K562 (cell line): ENCODE results near the gene VTCN1. TPM values are rescaled to one million over a fixed set of nuclear protein-coding genes. Genes with fewer than 3 reads are reported as not detected.

Experiments used
- ATAC-seq: fragments of 200-7000 bp; cut with Tn5 transposase; 3 replicates; pipeline ENCODE4 v1.9.1; 2020; ENCODE audit warnings: moderate library complexity
- BruUV-seq: library from RNA; stranded (reverse); fragments of 400-500 nt; replicated peaks from 2 replicates; lab custom pipeline; 2021; lab: Mats Ljungman, UMichigan
- CTCF ChIA-PET: fragments of 300-600 bp; formaldehyde crosslinking; extraction: SDS; loops from one replicate; lab custom pipeline; 2021; ENCODE audit warnings: low intra/inter-chr PET ratio; lab: Yijun Ruan, JAX
- POLR2A ChIA-PET: fragments of 300-600, 350-650 bp; sonication (Branson Sonifier 250); formaldehyde crosslinking; extraction: SDS; loops from one replicate; lab custom pipeline; 2021; ENCODE audit warnings: antibody characterized with exemption, inconsistent platforms; lab: Yijun Ruan, JAX
- DNase-seq, 4 experiments: peaks; one replicate each; pipeline versions ENCODE4 v3.0.0 to v3.0.0-alpha.2; 2011 to 2018; ENCODE audit warnings: low spot score in 3 of 4, mixed read lengths in 3 of 4; ENCODE audit errors: extremely low read depth in 1 of 4
- FAIRE-seq: peaks from 2 replicates; lab custom pipeline; 2011; peaks lifted over from hg19 to GRCh38; lab: Jason Lieb, UNC
- H2AFZ ChIP-seq: 2 replicates; pipeline ENCODE4 v1.6.0; 2011; ENCODE audit warnings: low read depth, low read length, control low read depth, inconsistent platforms
- H3K27ac ChIP-seq: fragments of 200-600 bp; 3 replicates; pipeline ENCODE4 v1.8.0; 2011; ENCODE audit warnings: low read depth, mild to moderate bottlenecking, control low read depth, inconsistent platforms, low read length, moderate library complexity, mixed read lengths; ENCODE audit errors: extremely low read depth
- H3K27me3 ChIP-seq, 2 experiments: fragments of 300-600 bp in 1 of 2; 2 replicates in 1 of 2; 3 replicates in 1 of 2; pipeline versions ENCODE4 v1.6.0 to v1.8.0; 2011; ENCODE audit warnings: inconsistent platforms in 2 of 2, low read length in 2 of 2, mild to moderate bottlenecking in 1 of 2, mixed read lengths in 1 of 2, moderate library complexity in 1 of 2; ENCODE audit not compliant: control insufficient read depth in 2 of 2, insufficient read depth in 2 of 2
- H3K36me3 ChIP-seq: fragments of 300-600 bp; 3 replicates; pipeline ENCODE4 v1.8.0; 2011; ENCODE audit warnings: mild to moderate bottlenecking, low read length, inconsistent platforms; ENCODE audit not compliant: control insufficient read depth, insufficient read depth
- H3K4me1 ChIP-seq, 2 experiments: fragments of 200-600 bp in 1 of 2; replicated peaks in 1 of 2; 2 replicates in 1 of 2; 3 replicates in 1 of 2; pipeline versions ENCODE4 v1.5.1 to v1.8.0; 2011; ENCODE audit warnings: inconsistent platforms in 2 of 2, low read length in 2 of 2, mild to moderate bottlenecking in 1 of 2, mixed read lengths in 1 of 2, moderate library complexity in 1 of 2; ENCODE audit not compliant: control insufficient read depth in 2 of 2, insufficient read depth in 2 of 2
- H3K4me2 ChIP-seq: 2 replicates; pipeline ENCODE4 v1.6.1; 2011; ENCODE audit warnings: low read length, control low read depth, inconsistent platforms, mixed read lengths; ENCODE audit not compliant: insufficient read depth
- H3K4me3 ChIP-seq: fragments of 200-600 bp; sonication (generic), shearing (Covaris generic); 2 replicates; pipeline ENCODE4 v1.5.1; 2016; ENCODE audit warnings: control low read depth, inconsistent platforms
- H3K79me2 ChIP-seq: fragments of 200-600 bp; 3 replicates; pipeline ENCODE4 v1.8.0; 2011; ENCODE audit warnings: low read length, inconsistent platforms; ENCODE audit not compliant: control insufficient read depth, insufficient read depth
- H3K9ac ChIP-seq, 2 experiments: 2 replicates each; pipeline versions ENCODE4 v1.6.0 to v1.6.1; 2011; ENCODE audit warnings: low read depth in 2 of 2, low read length in 2 of 2, control low read depth in 1 of 2, inconsistent platforms in 1 of 2, mild to moderate bottlenecking in 1 of 2, mixed read lengths in 1 of 2; ENCODE audit not compliant: insufficient read depth in 1 of 2
- H3K9me1 ChIP-seq: one replicate; pipeline ENCODE4 v1.6.0; 2011; ENCODE audit warnings: inconsistent platforms, mild to moderate bottlenecking, low read length, moderate library complexity; ENCODE audit not compliant: control insufficient read depth, insufficient read depth
- H3K9me3 ChIP-seq: replicated peaks from 2 replicates; pipeline ENCODE4 v1.5.1; 2011; ENCODE audit warnings: low read depth, low read length, inconsistent platforms; ENCODE audit not compliant: control insufficient read depth, insufficient read depth
- H4K20me1 ChIP-seq: replicated peaks from 2 replicates; pipeline ENCODE4 v1.6.1; 2011; ENCODE audit warnings: low read length, inconsistent platforms, mixed read lengths; ENCODE audit not compliant: control insufficient read depth, insufficient read depth
- BMI1 ChIP-seq: fragments of 150-350 bp; IDR thresholded peaks from 2 replicates; pipeline ENCODE4 v1.6.1; 2014; ENCODE audit warnings: low read length
- CBX5 ChIP-seq: IDR thresholded peaks from 2 replicates; pipeline ENCODE4 v1.6.1; 2014; ENCODE audit warnings: low read depth, borderline replicate concordance
- FOSL1 ChIP-seq: fragments of 200-800 bp; sonication (Bioruptor generic); conservative IDR thresholded peaks from 2 replicates; pipeline ENCODE4 v1.6.1; 2016; ENCODE audit warnings: missing genetic modification characterization, missing compliant biosample characterization
- FOXK1 ChIP-seq: sonication (generic); formaldehyde crosslinking; IDR thresholded peaks from 2 replicates; pipeline ENCODE4 v1.8.0; 2022; ENCODE audit warnings: missing genetic modification reagents, mild to moderate bottlenecking, borderline replicate concordance
- HEY1 ChIP-seq: fragments of 250-450 bp; sonication (Bioruptor Pico); IDR thresholded peaks from 2 replicates; pipeline ENCODE4 v1.5.0; 2020; ENCODE audit warnings: mild to moderate bottlenecking, moderate library complexity, borderline replicate concordance
- LEF1 ChIP-seq: fragments of 450-650 bp; IDR thresholded peaks from 2 replicates; pipeline ENCODE4 v1.6.1; 2016; ENCODE audit warnings: mild to moderate bottlenecking
- NCOA1 ChIP-seq: fragments of 450-650 bp; IDR thresholded peaks from 2 replicates; pipeline ENCODE4 v1.6.1; 2016; ENCODE audit warnings: low read depth
- PHB2 ChIP-seq: fragments of 450-650 bp; IDR thresholded peaks from 2 replicates; pipeline ENCODE4 v1.6.1; 2017; ENCODE audit warnings: low read depth
- SMARCB1 ChIP-seq: IDR thresholded peaks from 2 replicates; pipeline ENCODE4 v1.6.1; 2011; ENCODE audit warnings: improper control_type of control experiment, low read depth; ENCODE audit not compliant: insufficient read length
- SREBF1 ChIP-seq: fragments of 150-350 bp; IDR thresholded peaks from 2 replicates; pipeline ENCODE4 v1.6.1; 2014; ENCODE audit warnings: antibody characterized with exemption, low read depth, low read length, borderline replicate concordance
- TRIM24 ChIP-seq, 2 experiments: fragments of 450-650 bp; IDR thresholded peaks; 2 replicates each; pipeline ENCODE4 v1.6.1; 2016
- U2AF1 ChIP-seq: fragments of 200-400 bp; formaldehyde crosslinking; optimal IDR thresholded peaks from 2 replicates; pipeline ENCODE3; 2017; ENCODE audit warnings: mild to moderate bottlenecking, low read depth, low read length, moderate library complexity
- ZBED1 ChIP-seq: IDR thresholded peaks from 2 replicates; pipeline ENCODE4 v1.6.1; 2014
- WGBS: fragments of 100-300 bp; shearing (Covaris generic); methylation state at CpG from one replicate; pipeline ENCODE4 v1.1.6; 2016; ENCODE audit warnings: low coverage, mixed read lengths; ENCODE audit not compliant: insufficient coverage; ENCODE audit errors: missing lambda C conversion rate; 5-methylcytosine and 5-hydroxymethylcytosine counted together
- in situ Hi-C: fragments of 300-500 bp; cut with MboI; formaldehyde crosslinking; loops from 4 replicates; pipeline ENCODE4 v1.15.0; 2018; ENCODE audit warnings: inconsistent platforms, mixed read lengths
- intact Hi-C: fragments of 100-400 bp; cut with micrococcal nuclease; formaldehyde crosslinking; loops from 2 replicates; pipeline ENCODE4 v1.14.2; 2022
- polyA plus RNA-seq, 8 experiments: library from polyadenylated mRNA; depleted of rRNA in 4 of 8; stranded (reverse) in 5 of 8; unstranded in 3 of 8; fragments of >200 nt; fragmentation: Nextera tagmentation in 2 of 8; fragmentation: Illumina TruSeq in 1 of 8; extraction: Ambion mirVana in 2 of 8; extraction: Trizol in 1 of 8; gene quantifications; 2 replicates each; pipeline versions ENCODE4 v1.2.1 to v1.2.3, GENCODE V29; 2011 to 2014; ENCODE audit warnings: inconsistent platforms in 1 of 8, missing spikeins in 1 of 8
- total RNA-seq, 7 experiments: library from RNA; depleted of rRNA in 6 of 7; stranded (reverse); fragments of >200 nt in 6 of 7; fragmentation: Illumina TruSeq in 2 of 7; extraction: Trizol in 2 of 7; gene quantifications; 2 replicates each; pipeline versions ENCODE4 v1.2.1 to v1.2.3, GENCODE V29; 2011 to 2021; ENCODE audit warnings: low replicate concordance in 1 of 7
- TF ChIP-seq, protein P1 (sequence below): fragments of 250-450 bp; sonication (Bioruptor Pico); IDR thresholded peaks from 2 replicates; pipeline ENCODE4 v1.8.0; 2022; ENCODE audit warnings: inconsistent platforms, mild to moderate bottlenecking, moderate library complexity, borderline replicate concordance
- TF ChIP-seq, protein P2 (sequence below): fragments of 250-450 bp; sonication (Bioruptor Pico); IDR thresholded peaks from 2 replicates; pipeline ENCODE4 v1.4.0; 2020; ENCODE audit warnings: mild to moderate bottlenecking, moderate library complexity
- TF ChIP-seq, protein P3 (sequence below): sonication (generic); formaldehyde crosslinking; IDR thresholded peaks from 2 replicates; pipeline ENCODE4 v1.8.0; 2022; ENCODE audit warnings: missing genetic modification reagents, mild to moderate bottlenecking, borderline replicate concordance

VTCN1 gene
- total and polyA plus RNA-seq, 9 of the 15 experiments (the other 6 are each of a cell fraction or from before 2014, with no cell fraction given) = not detected

DNA sequence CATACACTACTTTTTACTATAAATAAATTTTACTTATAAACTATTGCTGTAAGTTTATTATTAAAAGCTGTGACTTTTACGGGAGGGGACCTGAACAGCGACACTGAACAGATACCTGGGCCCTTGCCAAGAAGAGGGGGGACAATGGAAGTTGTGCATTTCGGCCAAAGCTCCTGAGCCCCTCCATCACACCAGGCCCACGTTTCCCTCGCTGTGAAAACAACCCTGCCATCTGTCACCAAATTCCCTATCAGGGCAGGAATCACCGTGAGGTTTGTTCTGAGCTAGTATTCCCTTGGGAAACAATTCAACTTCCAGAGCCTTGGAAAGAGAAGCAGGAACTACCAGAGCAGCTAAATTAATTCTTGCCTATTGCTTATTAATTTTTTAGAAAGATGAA, 37.0 kb downstream of the VTCN1 start (continued):
- TF ChIP-seq NCOA1 (no peak), HEY1 (CRISPR knock-in tag) (no peak)

DNA sequence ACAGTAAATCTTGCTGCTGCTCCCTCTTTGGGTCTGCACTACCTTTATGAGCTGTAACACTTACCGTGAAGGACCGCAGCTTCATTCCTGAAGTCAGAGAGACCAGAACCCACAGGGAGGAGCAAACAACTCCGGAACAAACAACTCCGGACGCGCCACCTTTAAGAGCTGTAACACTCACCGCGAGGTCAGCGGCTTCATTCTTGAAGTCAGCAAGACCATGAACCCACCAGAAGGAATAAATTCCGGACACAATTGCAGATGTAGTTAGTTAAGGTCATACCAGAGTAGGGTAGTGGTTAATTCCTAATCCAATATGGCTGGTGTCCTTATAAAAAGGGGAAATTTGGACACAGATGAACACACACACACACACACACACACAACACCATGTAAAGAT, 37.7 kb downstream of the VTCN1 start:
- H3K4me2 ChIP-seq = no peak overlapping the region
- ATAC-seq (no peak), FAIRE-seq (no peak), DNase-seq (no peak)
- no peak overlapping the region for H2AFZ ChIP-seq
- no peak overlapping the region for H3K27ac ChIP-seq
- no peak overlapping the region for H3K9ac ChIP-seq
- ChIA-PET POLR2A (interaction anchor here (0.6 to 1.0 kb wide), 3 partner anchors 13 to 261 kb away, joined by 3 read pairs; no protein-coding TSS in a partner anchor), CTCF (no interaction called here)
- BruUV-seq = no TSS peak
- H3K9me1 ChIP-seq = no peaks in the 10 kb centered on the region
- no peak overlapping the region for H3K4me3 ChIP-seq
- H3K36me3 ChIP-seq = no peaks in the 10 kb centered on the region
- H3K27me3 ChIP-seq = peaks cover 25 to 43% of the 10 kb centered on the region in 2 experiments
- intact Hi-C loops = no loop called here
- no peaks in the 10 kb centered on the region for H4K20me1 ChIP-seq
- no peaks in the 10 kb centered on the region; the same call in 1 of the 2 replicates for H3K9me3 ChIP-seq
- H3K79me2 ChIP-seq = no peaks in the 10 kb centered on the region
- no peaks in the 10 kb centered on the region for H3K4me1 ChIP-seq
- in situ Hi-C loops = no loop called here
- WGBS = 4% methylated on average over 10 of the region's 10 CpGs
- TF ChIP-seq SMARCB1 (no peak), BMI1 (no peak), CBX5 (no peak), ZBED1 (no peak), SREBF1 (no peak), LEF1 (no peak), TRIM24 (IDR thresholded peaks at IDR 0.05) (no peak), FOXK1 (CRISPR knock-in tag) (no peak), U2AF1 (no peak), PHB2 (no peak), FOSL1 (no peak)
- TF ChIP-seq, protein P1, sequence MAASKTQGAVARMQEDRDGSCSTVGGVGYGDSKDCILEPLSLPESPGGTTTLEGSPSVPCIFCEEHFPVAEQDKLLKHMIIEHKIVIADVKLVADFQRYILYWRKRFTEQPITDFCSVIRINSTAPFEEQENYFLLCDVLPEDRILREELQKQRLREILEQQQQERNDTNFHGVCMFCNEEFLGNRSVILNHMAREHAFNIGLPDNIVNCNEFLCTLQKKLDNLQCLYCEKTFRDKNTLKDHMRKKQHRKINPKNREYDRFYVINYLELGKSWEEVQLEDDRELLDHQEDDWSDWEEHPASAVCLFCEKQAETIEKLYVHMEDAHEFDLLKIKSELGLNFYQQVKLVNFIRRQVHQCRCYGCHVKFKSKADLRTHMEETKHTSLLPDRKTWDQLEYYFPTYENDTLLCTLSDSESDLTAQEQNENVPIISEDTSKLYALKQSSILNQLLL (CRISPR knock-in tag) = no peak
- TF ChIP-seq, protein P2, sequence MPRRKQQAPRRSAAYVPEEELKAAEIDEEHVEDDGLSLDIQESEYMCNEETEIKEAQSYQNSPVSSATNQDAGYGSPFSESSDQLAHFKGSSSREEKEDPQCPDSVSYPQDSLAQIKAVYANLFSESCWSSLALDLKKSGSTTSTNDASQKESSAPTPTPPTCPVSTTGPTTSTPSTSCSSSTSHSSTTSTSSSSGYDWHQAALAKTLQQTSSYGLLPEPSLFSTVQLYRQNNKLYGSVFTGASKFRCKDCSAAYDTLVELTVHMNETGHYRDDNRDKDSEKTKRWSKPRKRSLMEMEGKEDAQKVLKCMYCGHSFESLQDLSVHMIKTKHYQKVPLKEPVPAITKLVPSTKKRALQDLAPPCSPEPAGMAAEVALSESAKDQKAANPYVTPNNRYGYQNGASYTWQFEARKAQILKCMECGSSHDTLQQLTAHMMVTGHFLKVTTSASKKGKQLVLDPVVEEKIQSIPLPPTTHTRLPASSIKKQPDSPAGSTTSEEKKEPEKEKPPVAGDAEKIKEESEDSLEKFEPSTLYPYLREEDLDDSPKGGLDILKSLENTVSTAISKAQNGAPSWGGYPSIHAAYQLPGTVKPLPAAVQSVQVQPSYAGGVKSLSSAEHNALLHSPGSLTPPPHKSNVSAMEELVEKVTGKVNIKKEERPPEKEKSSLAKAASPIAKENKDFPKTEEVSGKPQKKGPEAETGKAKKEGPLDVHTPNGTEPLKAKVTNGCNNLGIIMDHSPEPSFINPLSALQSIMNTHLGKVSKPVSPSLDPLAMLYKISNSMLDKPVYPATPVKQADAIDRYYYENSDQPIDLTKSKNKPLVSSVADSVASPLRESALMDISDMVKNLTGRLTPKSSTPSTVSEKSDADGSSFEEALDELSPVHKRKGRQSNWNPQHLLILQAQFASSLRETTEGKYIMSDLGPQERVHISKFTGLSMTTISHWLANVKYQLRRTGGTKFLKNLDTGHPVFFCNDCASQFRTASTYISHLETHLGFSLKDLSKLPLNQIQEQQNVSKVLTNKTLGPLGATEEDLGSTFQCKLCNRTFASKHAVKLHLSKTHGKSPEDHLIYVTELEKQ (CRISPR knock-in tag) = no peak
- TF ChIP-seq, protein P3, sequence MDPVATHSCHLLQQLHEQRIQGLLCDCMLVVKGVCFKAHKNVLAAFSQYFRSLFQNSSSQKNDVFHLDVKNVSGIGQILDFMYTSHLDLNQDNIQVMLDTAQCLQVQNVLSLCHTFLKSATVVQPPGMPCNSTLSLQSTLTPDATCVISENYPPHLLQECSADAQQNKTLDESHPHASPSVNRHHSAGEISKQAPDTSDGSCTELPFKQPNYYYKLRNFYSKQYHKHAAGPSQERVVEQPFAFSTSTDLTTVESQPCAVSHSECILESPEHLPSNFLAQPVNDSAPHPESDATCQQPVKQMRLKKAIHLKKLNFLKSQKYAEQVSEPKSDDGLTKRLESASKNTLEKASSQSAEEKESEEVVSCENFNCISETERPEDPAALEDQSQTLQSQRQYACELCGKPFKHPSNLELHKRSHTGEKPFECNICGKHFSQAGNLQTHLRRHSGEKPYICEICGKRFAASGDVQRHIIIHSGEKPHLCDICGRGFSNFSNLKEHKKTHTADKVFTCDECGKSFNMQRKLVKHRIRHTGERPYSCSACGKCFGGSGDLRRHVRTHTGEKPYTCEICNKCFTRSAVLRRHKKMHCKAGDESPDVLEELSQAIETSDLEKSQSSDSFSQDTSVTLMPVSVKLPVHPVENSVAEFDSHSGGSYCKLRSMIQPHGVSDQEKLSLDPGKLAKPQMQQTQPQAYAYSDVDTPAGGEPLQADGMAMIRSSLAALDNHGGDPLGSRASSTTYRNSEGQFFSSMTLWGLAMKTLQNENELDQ = no peak
